T-helper 17 cell (primary cell): ENCODE data around the gene PPP1R15B. TPM values are rescaled to one million over a fixed set of nuclear protein-coding genes. Genes with fewer than 3 reads are reported as not detected.

Experiments used
- ATAC-seq: fragments of 150-1000 bp; cut with Tn5 transposase; 2 replicates; pipeline ENCODE4 v1.10.0; 2021; ENCODE audit warnings: mild to moderate bottlenecking, moderate library complexity
- DNase-seq, 3 donors: peaks; one replicate each; pipeline versions ENCODE4 v3.0.0 to v3.0.0-alpha.2; 2020 to 2021
- H3K9me3 ChIP-seq: one replicate; pipeline ENCODE4 v1.7.0; 2013; ENCODE audit warnings: low read length, mild to moderate bottlenecking; ENCODE audit not compliant: control insufficient read depth, poor library complexity, severe bottlenecking
- H3K27ac Mint-ChIP-seq: one replicate; pipeline ENCODE4 v1.8.0; 2022; ENCODE audit warnings: mild to moderate bottlenecking, moderate library complexity, mixed read lengths
- H3K27me3 Mint-ChIP-seq: one replicate; pipeline ENCODE4 v1.8.0; 2022; ENCODE audit warnings: mixed read lengths
- H3K36me3 Mint-ChIP-seq: one replicate; pipeline ENCODE4 v1.8.0; 2022; ENCODE audit warnings: low read depth, mixed read lengths
- H3K4me1 Mint-ChIP-seq: one replicate; pipeline ENCODE4 v1.8.0; 2022; ENCODE audit warnings: mild to moderate bottlenecking, mixed read lengths
- H3K4me3 Mint-ChIP-seq: one replicate; pipeline ENCODE4 v1.8.0; 2022; ENCODE audit warnings: mild to moderate bottlenecking, moderate library complexity, mixed read lengths
- total RNA-seq, 4 donors: library from RNA in 2 of 4; stranded (reverse) in 2 of 4; gene quantifications; one replicate each; pipeline ENCODE4 v1.2.3 and lab custom pipeline; 2022 to 2026

PPP1R15B gene
- total RNA-seq, 2 donors from 2014 or later = 207 to 266 TPM

- Mint-ChIP-seq H3K27me3 (no peaks in the 10 kb centered on the region), H3K4me3 (no peak overlapping the region), H3K36me3 (peaks cover 13% of the 10 kb centered on the region), H3K4me1 (peaks cover 6% of the 10 kb centered on the region), H3K27ac (peak overlapping the region; percentile 62)
- no peaks in the 10 kb centered on the region for H3K9me3 ChIP-seq
- DNase-seq (no peak), ATAC-seq (no peak)
These were observed 28.2 kb upstream of the PPP1R15B start for GRCh38 chr1:204439621-204440375.

GRCh38 chr1:204438628-204439027, 27.0 kb upstream of the PPP1R15B start:
- Mint-ChIP-seq H3K36me3 (peaks cover 15% of the 10 kb centered on the region), H3K4me3 (no peak overlapping the region), H3K27ac (peak overlapping the region; percentile 53), H3K27me3 (no peaks in the 10 kb centered on the region), H3K4me1 (peaks cover 6% of the 10 kb centered on the region)
- ATAC-seq = no peak
- no peaks in the 10 kb centered on the region for H3K9me3 ChIP-seq
- no peak for DNase-seq

- H3K9me3 ChIP-seq = no peaks in the 10 kb centered on the region
- peaks cover 15% of the 10 kb centered on the region for H3K36me3 Mint-ChIP-seq
- peak overlapping the region; percentile 53 for H3K27ac Mint-ChIP-seq
- no peak for DNase-seq
- H3K4me1 Mint-ChIP-seq = peaks cover 6% of the 10 kb centered on the region
- no peak overlapping the region for H3K4me3 Mint-ChIP-seq
- no peaks in the 10 kb centered on the region for H3K27me3 Mint-ChIP-seq
- no peak for ATAC-seq
These were observed 26.4 kb upstream of the PPP1R15B start for GRCh38 chr1:204437796-204438570.

GRCh38 chr1:204435872-204436271, 24.3 kb upstream of the PPP1R15B start:
- DNase-seq (no peak), ATAC-seq (no peak)
- Mint-ChIP-seq H3K4me3 (no peak overlapping the region), H3K36me3 (peaks cover 17% of the 10 kb centered on the region), H3K4me1 (peaks cover 12% of the 10 kb centered on the region), H3K27me3 (no peaks in the 10 kb centered on the region), H3K27ac (no peak overlapping the region)
- no peaks in the 10 kb centered on the region for H3K9me3 ChIP-seq

GRCh38 chr1:204435381-204435831, 23.8 kb upstream of the PPP1R15B start:
- Mint-ChIP-seq H3K27me3 (no peaks in the 10 kb centered on the region), H3K4me1 (peaks cover 12% of the 10 kb centered on the region), H3K4me3 (no peak overlapping the region), H3K36me3 (peaks cover 17% of the 10 kb centered on the region), H3K27ac (no peak overlapping the region)
- no peaks in the 10 kb centered on the region for H3K9me3 ChIP-seq
- ATAC-seq (no peak), DNase-seq (no peak)

- Mint-ChIP-seq H3K27me3 (no peaks in the 10 kb centered on the region), H3K36me3 (peaks cover 15% of the 10 kb centered on the region), H3K4me1 (peaks cover 12% of the 10 kb centered on the region), H3K4me3 (no peak overlapping the region), H3K27ac (no peak overlapping the region)
- DNase-seq (no peak), ATAC-seq (no peak)
- no peaks in the 10 kb centered on the region for H3K9me3 ChIP-seq
These were observed 22.6 kb upstream of the PPP1R15B start for GRCh38 chr1:204434116-204434755.

- H3K27ac Mint-ChIP-seq = peak overlapping the region; percentile 60
- H3K4me1 Mint-ChIP-seq = peaks cover 12% of the 10 kb centered on the region
- DNase-seq (no peak), ATAC-seq (no peak)
- peaks cover 17% of the 10 kb centered on the region for H3K36me3 Mint-ChIP-seq
- no peaks in the 10 kb centered on the region for H3K27me3 Mint-ChIP-seq
- H3K9me3 ChIP-seq = no peaks in the 10 kb centered on the region
- H3K4me3 Mint-ChIP-seq = no peak overlapping the region
These were observed 21.1 kb upstream of the PPP1R15B start for GRCh38 chr1:204432708-204433107.

- no peaks in the 10 kb centered on the region for H3K9me3 ChIP-seq
- Mint-ChIP-seq H3K27ac (peak overlapping the region; percentile 63), H3K36me3 (peaks cover 14% of the 10 kb centered on the region), H3K4me3 (no peak overlapping the region), H3K27me3 (no peaks in the 10 kb centered on the region), H3K4me1 (peaks cover 9% of the 10 kb centered on the region)
- ATAC-seq (peak; percentile 85), DNase-seq (peak; percentile 61 to 71 (median 65))
These were observed 19.9 kb upstream of the PPP1R15B start for GRCh38 chr1:204431310-204432184.

- no peak for ATAC-seq
- H3K4me3 Mint-ChIP-seq = no peak overlapping the region
- H3K4me1 Mint-ChIP-seq = peaks cover 13% of the 10 kb centered on the region
- H3K27ac Mint-ChIP-seq = no peak overlapping the region
- H3K27me3 Mint-ChIP-seq = no peaks in the 10 kb centered on the region
- H3K36me3 Mint-ChIP-seq = peaks cover 17% of the 10 kb centered on the region
- no peaks in the 10 kb centered on the region for H3K9me3 ChIP-seq
- no peak for DNase-seq
These were observed 18.1 kb upstream of the PPP1R15B start for GRCh38 chr1:204429746-204430145.

GRCh38 chr1:204426971-204427701, 15.5 kb upstream of the PPP1R15B start:
- ATAC-seq (no peak), DNase-seq (no peak)
- Mint-ChIP-seq H3K4me1 (peaks cover 13% of the 10 kb centered on the region), H3K36me3 (peaks cover 15% of the 10 kb centered on the region), H3K27me3 (no peaks in the 10 kb centered on the region), H3K4me3 (no peak overlapping the region), H3K27ac (peak overlapping the region; percentile 3)
- H3K9me3 ChIP-seq = no peaks in the 10 kb centered on the region

- ATAC-seq (no peak), DNase-seq (no peak)
- no peaks in the 10 kb centered on the region for H3K9me3 ChIP-seq
- no peak overlapping the region for H3K4me3 Mint-ChIP-seq
- H3K27me3 Mint-ChIP-seq = no peaks in the 10 kb centered on the region
- peaks cover 10% of the 10 kb centered on the region for H3K4me1 Mint-ChIP-seq
- peak overlapping the region; percentile 3 for H3K27ac Mint-ChIP-seq
- H3K36me3 Mint-ChIP-seq = peaks cover 11% of the 10 kb centered on the region
These were observed 14.9 kb upstream of the PPP1R15B start for GRCh38 chr1:204426474-204426873.

GRCh38 chr1:204426035-204426436, 14.4 kb upstream of the PPP1R15B start:
- ATAC-seq = no peak
- H3K36me3 Mint-ChIP-seq = peaks cover 7% of the 10 kb centered on the region
- H3K4me1 Mint-ChIP-seq = peaks cover 6% of the 10 kb centered on the region
- H3K27ac Mint-ChIP-seq = peak overlapping the region; percentile 3
- no peak overlapping the region for H3K4me3 Mint-ChIP-seq
- DNase-seq = no peak
- H3K27me3 Mint-ChIP-seq = no peaks in the 10 kb centered on the region
- H3K9me3 ChIP-seq = no peaks in the 10 kb centered on the region
